Measurements from ENCODE around the gene C22orf31.

Gene C22orf31

DNA sequence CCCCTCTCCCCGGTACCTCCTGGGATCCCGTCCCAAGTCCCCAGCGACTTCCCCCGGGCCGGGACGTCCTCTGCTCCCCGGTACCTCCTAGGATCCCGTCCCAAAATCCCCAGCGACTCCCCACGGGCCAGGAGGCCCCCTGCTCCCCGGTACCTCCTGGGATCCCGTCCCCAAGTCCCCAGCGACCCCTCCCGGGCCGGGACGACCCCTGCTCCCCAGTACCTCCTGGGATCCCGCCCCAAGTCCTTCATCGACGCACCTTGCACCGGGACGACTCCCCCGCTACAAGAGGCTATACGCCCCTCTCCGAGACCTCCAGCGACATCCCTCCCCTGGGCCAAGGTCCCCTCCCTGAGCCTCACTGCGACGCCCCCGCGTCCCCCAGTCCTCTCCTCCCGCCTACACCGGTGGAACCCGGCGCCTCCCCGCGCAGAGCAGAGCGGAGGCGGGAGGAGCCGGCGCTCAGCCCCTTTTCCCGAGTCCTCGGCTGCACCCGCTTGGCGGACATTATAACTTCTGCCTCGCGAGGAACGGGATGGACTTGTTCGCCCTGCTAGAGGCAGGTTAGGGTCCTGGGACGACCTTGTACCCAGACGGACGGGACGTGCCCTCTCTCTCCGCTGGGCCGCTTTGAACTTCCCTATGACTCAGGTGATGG lies 12.1 kb upstream of the C22orf31 start:
- no peaks in the 10 kb centered on the region for H3K36me3 Mint-ChIP-seq (ENCODE audit: low read depth)
- no peaks in the 10 kb centered on the region for H3K9me3 Mint-ChIP-seq
- H3K4me3 Mint-ChIP-seq = peak overlapping the region; percentile 45
- peaks cover 15% of the 10 kb centered on the region for H3K4me1 Mint-ChIP-seq (ENCODE audit: low read depth)
- peaks cover 74% of the 10 kb centered on the region for H3K27me3 Mint-ChIP-seq (ENCODE audit: low read depth)
- peak; percentile 16 for DNase-seq (ENCODE audit: low spot score)
- H3K27ac Mint-ChIP-seq = no peak overlapping the region

DNA sequence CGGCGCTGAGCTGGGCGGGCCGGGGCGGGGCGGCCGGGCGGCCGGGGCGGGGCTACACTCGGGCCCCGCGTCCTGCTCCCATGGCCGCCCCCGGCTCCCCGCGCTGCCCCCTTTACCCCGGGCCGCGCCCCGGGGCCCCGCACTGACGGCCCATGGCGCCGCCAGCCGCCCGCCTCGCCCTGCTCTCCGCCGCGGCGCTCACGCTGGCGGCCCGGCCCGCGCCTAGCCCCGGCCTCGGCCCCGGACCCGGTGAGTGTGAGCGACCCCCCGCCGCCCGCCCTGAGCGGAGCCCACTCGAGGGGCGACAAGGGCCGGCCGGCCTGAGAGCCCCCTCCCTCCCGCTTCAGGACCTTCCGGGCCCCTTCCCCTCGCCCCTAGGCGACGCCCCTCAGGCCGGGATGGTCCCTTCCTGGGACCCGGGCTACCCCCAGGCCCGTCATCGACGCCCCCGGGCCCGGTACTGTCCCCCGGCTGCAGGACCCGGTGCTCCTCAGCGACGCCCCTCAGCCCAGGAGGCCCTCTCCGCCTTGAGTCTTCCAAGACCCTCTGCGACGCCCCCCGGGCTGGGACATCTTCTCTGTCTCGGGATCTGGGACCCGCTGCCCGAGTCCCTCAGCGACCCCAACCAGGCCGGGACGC lies 11.5 kb upstream of the C22orf31 start, which contains the start of gene KREMEN1:
TSS of gene KREMEN1 (plus strand) at position 57 of the 639 bp plus-strand sequence. CDS start at position 153, 96 bp downstream.
- no peak for DNase-seq (ENCODE audit: low spot score)
- no peaks in the 10 kb centered on the region for H3K36me3 Mint-ChIP-seq (ENCODE audit: low read depth)
- H3K9me3 Mint-ChIP-seq = no peaks in the 10 kb centered on the region
- peaks cover 15% of the 10 kb centered on the region for H3K4me1 Mint-ChIP-seq (ENCODE audit: low read depth)
- H3K4me3 Mint-ChIP-seq = peak within 1 kb of the TSS; percentile 64
- H3K27me3 Mint-ChIP-seq (ENCODE audit: low read depth) = peaks cover 69% of the 10 kb centered on the region
- H3K27ac Mint-ChIP-seq = no peak within 1 kb of the TSS

DNA sequence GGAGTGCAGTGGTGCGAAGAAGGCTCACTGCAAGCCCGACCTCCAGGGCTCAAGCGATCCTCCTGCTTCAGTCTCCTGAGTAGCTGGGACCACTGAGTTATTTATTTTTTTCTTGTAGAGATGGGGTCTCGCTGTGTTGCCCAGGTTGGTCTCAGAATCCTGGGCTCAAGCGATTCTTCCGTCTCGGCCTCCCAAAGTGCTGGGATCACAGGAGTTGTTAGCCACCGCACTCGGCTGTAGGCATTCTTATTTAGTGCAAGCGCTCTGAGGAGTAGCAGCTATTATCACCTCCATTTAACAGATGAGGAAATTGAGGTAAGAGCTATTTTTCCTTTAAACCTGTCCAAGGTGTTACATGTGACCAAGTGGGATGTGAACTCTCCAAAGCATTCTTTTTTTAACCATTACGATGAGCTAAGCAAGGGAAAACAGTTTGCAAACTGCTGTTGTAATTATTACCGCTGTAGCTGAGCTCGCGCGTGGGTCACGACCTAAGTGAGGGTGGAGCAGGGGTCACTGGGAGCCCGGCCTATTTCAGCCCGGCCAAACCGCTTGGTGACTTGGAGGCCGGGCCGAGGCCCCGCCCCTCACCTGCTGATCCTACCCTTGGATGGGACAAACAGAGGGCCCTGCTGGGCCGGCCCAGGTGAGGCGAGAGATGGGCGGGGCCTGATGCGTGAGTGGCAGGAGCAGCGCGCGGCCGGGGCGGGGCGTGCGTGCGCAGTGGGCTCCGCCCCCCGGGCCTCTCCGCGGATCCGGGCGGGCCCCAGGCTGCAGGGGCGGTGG lies 10.8 kb upstream of the C22orf31 start:
- no peaks in the 10 kb centered on the region for H3K36me3 Mint-ChIP-seq (ENCODE audit: low read depth)
- peak; percentile 81 for DNase-seq (ENCODE audit: low spot score)
- H3K27me3 Mint-ChIP-seq (ENCODE audit: low read depth) = peaks cover 63% of the 10 kb centered on the region
- peaks cover 15% of the 10 kb centered on the region for H3K4me1 Mint-ChIP-seq (ENCODE audit: low read depth)
- H3K4me3 Mint-ChIP-seq = peak overlapping the region; percentile 64
- H3K27ac Mint-ChIP-seq = no peak overlapping the region
- H3K9me3 Mint-ChIP-seq = no peaks in the 10 kb centered on the region

DNA sequence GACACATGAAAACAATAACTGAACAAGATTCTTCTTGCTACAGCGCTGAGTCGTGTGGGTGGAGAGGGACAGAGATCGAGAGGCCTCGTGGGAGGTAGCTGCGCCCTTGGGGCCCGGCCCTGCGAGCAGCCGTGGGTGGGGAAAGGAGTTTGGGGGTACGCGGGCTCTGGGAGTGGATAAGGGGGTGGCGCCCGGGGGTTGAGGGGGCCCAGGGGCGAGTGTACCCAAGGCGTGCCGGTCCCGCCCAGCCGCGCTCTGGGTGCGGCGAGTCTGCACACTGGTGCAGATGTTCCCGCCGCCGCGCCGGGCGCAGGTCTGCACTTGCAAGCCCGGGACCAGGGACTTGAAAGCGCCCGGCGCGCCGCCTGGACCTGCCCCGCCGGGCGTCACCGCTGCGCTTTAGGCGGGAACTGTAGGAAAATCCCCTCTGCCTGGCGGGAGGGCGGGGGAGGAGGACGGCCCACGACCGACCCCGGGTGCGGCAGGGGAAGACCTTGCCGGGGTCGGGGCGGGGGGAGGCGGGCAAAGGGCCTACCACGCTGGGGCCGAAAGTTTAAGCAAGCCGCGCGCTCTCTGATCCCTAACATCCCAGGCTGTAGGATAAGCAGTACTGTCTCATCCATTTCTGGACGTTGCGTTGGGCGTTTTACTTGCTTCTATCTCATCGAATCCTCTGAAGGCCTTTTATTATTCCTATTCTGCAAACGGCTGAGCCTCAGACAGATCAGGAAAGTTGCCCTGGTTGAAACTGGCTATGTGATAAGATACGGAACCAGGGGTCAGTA lies 9.8 kb upstream of the C22orf31 start:
- Mint-ChIP-seq H3K27ac (peak overlapping the region; percentile 10), H3K4me1 (ENCODE audit: low read depth) (peaks cover 17% of the 10 kb centered on the region), H3K27me3 (ENCODE audit: low read depth) (peaks cover 66% of the 10 kb centered on the region), H3K9me3 (no peaks in the 10 kb centered on the region), H3K4me3 (peak overlapping the region; percentile 69), H3K36me3 (ENCODE audit: low read depth) (no peaks in the 10 kb centered on the region)
- DNase-seq (ENCODE audit: low spot score) = peak; percentile 36

DNA sequence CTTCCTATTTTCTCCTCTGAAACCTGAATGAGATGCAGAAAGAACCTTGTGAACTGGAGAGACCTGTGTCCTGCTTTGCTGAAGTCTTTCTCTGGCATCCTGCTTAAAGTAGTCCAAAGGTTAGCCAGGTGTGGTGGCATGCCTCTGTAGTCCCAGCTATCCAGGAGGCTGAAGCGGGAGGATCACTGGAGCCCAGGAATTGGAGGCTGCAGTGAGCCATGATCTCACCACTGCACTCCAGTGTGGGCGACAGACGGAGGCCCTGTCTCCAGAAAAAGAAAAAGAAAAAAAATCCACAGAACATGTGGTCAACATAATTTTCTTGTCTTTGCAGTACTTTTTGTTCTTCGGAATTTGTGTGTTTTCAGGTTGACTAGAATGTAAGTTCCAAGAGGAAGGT lies 8.9 kb upstream of the C22orf31 start:
- Mint-ChIP-seq H3K4me1 (ENCODE audit: low read depth) (peaks cover 22% of the 10 kb centered on the region), H3K9me3 (no peaks in the 10 kb centered on the region), H3K27ac (no peak overlapping the region), H3K4me3 (peak overlapping the region; percentile 69), H3K27me3 (ENCODE audit: low read depth) (peaks cover 63% of the 10 kb centered on the region), H3K36me3 (ENCODE audit: low read depth) (no peaks in the 10 kb centered on the region)
- no peak for DNase-seq (ENCODE audit: low spot score)

DNA sequence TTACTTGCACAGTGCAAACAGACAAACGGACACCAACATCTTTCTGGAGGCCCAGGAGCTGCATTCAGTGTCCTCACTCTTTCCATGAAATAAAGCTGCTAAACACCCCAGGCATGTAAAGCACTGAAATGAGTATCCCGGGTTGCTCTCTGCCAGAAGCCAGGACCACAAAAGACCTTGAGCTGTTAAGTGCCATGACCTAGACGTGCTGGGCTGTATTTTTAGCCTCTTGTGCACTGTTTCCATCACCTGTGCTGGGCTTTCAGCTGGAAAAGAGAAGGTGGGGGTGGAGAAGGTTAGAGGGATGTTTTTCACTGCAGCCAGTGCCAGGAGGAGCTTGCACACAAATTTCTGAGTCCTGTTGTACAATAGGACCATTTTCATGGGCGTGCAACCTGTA lies 7.8 kb upstream of the C22orf31 start:
- H3K36me3 Mint-ChIP-seq (ENCODE audit: low read depth) = no peaks in the 10 kb centered on the region
- H3K27ac Mint-ChIP-seq = no peak overlapping the region
- H3K4me1 Mint-ChIP-seq (ENCODE audit: low read depth) = peaks cover 22% of the 10 kb centered on the region
- no peaks in the 10 kb centered on the region for H3K9me3 Mint-ChIP-seq
- no peak overlapping the region for H3K4me3 Mint-ChIP-seq
- peaks cover 54% of the 10 kb centered on the region for H3K27me3 Mint-ChIP-seq (ENCODE audit: low read depth)
- DNase-seq (ENCODE audit: low spot score) = no peak

DNA sequence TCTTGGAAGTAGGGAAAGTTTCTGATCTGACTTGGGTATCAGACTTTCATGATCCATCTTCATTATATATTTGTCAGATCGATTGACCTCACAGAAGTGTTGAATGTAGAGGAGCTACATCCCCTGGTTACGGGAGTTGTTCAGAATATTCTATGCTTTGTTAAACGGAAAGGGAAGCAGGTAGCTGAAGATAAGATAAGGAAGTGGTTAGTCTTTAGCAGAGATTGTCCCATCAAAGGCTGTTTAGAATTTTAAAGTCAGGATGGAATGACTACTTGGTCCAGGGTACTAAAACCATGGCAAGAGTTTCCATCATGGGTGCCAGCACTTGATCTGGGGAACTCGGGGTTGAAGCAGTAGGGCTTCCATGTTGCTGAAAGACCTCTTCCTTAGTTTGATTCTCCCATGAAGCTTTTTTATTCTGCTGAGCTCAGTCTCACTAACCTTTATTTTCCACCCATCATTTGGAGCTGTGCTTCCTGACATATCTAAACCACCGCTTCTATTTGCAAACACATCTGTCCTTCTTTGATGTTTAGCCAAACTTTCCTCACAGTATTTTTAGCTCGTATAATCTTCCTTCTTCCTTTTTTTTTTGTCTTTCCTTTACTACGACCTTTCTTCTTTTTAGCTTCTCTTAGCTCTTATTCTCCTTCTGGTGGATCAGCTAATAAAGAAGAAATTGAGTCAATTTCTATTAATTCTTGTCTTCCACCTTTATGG lies 4.0 kb upstream of the C22orf31 start:
- H3K27me3 Mint-ChIP-seq (ENCODE audit: low read depth) = peaks cover 53% of the 10 kb centered on the region

DNA sequence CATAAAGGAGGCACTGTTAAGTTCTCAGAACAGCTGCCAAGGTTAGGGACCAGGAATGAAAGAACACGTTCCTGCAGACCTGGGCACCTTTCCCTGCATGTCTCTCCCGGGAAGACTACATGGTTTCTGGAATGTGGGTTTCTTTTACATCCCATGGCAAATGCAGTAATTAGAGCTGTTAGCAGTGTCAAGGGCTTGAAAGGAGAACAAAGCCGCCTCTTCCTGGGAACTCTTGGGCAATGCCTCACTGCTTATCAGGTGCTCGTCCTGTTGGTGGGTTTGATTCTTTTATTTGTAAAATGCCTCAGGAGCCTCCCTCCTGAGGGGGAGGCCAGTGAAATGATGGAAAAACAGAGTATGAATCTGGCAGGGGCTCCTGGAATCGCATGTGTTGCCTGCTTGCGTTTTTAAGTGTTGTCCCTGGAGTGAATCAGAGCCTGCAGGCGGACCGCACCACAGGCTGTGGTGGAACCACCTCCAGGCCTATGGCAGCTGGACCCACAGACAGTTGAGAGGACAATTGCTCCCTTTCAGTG lies 723 bp upstream of the C22orf31 start:
- Mint-ChIP-seq H3K27me3 (ENCODE audit: low read depth) (peaks cover 53% of the 10 kb centered on the region), H3K4me3 (no peak overlapping the region), H3K9me3 (no peaks in the 10 kb centered on the region), H3K27ac (no peak overlapping the region), H3K36me3 (ENCODE audit: low read depth) (no peaks in the 10 kb centered on the region), H3K4me1 (ENCODE audit: low read depth) (peaks cover 7% of the 10 kb centered on the region)
- DNase-seq (ENCODE audit: low spot score) = no peak

More for the DNA sequence above, 4.0 kb upstream of the C22orf31 start:
- Mint-ChIP-seq H3K4me3 (no peak overlapping the region), H3K4me1 (ENCODE audit: low read depth) (peaks cover 7% of the 10 kb centered on the region), H3K36me3 (ENCODE audit: low read depth) (no peaks in the 10 kb centered on the region), H3K27ac (no peak overlapping the region), H3K9me3 (no peaks in the 10 kb centered on the region)
- no peak for DNase-seq (ENCODE audit: low spot score)

DNA sequence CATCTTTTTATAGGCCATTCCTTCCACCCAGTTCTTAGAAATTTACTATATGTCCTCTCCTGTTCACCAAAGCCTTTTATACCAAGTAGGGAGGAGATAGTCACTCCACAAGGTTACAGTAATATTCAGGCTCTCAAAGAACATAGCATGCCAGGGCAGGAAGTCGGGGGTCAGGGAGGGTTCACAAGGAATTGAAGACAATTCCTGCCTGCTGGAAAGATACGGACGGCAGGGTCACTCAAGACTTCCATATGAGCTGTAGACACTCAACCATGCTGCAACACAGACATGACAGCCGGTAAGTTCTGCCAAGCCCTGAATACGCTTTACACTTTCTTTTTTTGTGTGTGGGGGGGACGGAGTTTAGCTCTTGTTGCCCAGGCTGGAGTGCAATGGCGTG lies 700 bp downstream of the C22orf31 start:
- Mint-ChIP-seq H3K4me3 (no peak overlapping the region), H3K27me3 (ENCODE audit: low read depth) (peaks cover 43% of the 10 kb centered on the region), H3K4me1 (ENCODE audit: low read depth) (peaks cover 3% of the 10 kb centered on the region), H3K27ac (no peak overlapping the region), H3K36me3 (ENCODE audit: low read depth) (no peaks in the 10 kb centered on the region), H3K9me3 (no peaks in the 10 kb centered on the region)
- DNase-seq (ENCODE audit: low spot score) = no peak

DNA sequence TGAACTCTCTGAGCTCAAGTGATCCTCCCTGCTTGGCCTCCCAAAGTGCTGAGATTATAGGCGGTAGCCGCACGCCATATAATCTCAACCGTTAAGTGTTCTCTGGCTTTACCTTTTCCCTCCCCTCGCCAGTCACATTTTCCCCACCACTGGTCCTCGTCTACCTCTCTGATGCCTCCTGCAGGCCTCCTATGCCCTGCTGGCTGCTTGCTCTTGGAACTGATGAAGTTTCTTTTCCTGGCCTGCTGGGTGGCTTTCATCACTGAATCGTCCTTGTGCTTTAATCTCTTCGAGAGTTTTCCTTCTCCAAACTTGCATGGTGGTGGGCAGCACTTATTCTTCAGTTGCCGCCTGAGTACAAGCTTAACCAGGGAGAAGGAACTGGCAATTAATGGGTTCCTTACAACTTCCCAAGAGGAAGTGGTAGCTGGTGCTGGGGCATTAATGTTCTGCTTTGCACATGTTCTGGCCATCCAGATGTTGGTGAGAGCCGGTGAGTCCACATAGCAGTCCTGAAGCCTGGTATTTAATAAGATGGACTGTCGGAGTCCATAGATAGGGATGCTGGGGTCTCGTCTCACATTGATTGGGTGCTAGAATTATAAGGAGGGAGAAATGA lies 1.3 kb downstream of the C22orf31 start:
- Mint-ChIP-seq H3K27ac (no peak overlapping the region), H3K27me3 (ENCODE audit: low read depth) (peaks cover 44% of the 10 kb centered on the region), H3K4me1 (ENCODE audit: low read depth) (no peaks in the 10 kb centered on the region), H3K36me3 (ENCODE audit: low read depth) (no peaks in the 10 kb centered on the region), H3K4me3 (no peak overlapping the region), H3K9me3 (no peaks in the 10 kb centered on the region)
- no peak for DNase-seq (ENCODE audit: low spot score)

DNA sequence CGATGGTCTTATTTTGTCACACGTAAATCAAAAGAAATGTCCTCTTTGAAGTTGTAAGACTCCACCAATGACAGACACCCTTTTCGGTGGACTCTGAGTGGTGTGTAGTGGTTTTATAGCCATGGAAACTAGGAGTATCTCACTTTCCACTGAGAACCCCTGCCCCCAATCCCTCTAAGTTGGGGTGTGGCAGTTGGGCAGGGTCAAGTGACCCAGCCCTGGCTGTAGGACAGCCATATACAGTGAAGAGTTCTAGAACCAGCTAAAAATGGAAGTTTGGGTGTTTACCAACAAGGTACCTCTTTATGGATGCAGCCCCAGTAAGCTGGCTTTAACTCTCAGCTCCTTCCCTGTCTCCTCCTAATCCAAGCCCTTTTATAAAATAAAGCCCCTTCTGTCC lies 5.2 kb downstream of the C22orf31 start:
- no peaks in the 10 kb centered on the region for H3K36me3 Mint-ChIP-seq (ENCODE audit: low read depth)
- H3K4me1 Mint-ChIP-seq (ENCODE audit: low read depth) = no peaks in the 10 kb centered on the region
- no peak for DNase-seq (ENCODE audit: low spot score)
- H3K9me3 Mint-ChIP-seq = no peaks in the 10 kb centered on the region
- no peak overlapping the region for H3K4me3 Mint-ChIP-seq
- H3K27me3 Mint-ChIP-seq (ENCODE audit: low read depth) = peaks cover 31% of the 10 kb centered on the region
- no peak overlapping the region for H3K27ac Mint-ChIP-seq

DNA sequence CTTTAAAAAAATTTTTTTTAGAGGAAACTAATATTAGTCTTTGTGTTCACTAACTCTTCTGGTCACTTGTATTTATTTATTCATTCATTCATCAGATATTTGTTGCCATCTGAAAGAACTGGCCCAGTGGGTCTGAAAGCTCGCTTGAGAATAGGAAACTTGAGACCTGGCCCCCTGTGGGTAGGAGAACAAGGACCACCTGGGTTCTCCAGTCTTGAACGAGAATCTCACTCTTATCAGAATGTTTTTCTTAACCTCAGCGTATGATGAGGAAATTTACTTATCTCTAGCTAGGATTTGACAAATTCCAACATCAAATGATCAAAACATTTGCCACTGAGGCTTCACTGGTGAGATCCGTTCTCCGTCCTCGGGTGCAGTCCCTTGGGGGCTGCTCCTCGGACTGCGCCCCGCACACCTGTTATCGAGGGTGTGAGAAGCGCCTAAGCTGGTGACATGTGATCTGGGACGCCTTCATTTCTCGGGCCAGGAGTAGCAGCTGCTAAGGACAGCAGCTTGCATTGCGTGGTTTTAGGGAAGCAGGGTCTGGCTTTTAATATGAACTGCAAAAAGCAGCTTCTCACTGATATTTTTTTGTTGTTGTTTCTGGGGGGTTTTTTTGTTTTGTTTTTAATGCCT lies 6.3 kb downstream of the C22orf31 start:
- no peak overlapping the region for H3K27ac Mint-ChIP-seq
- no peaks in the 10 kb centered on the region for H3K9me3 Mint-ChIP-seq
- no peak for DNase-seq (ENCODE audit: low spot score)
- no peaks in the 10 kb centered on the region for H3K36me3 Mint-ChIP-seq (ENCODE audit: low read depth)
- H3K4me3 Mint-ChIP-seq = no peak overlapping the region
- H3K27me3 Mint-ChIP-seq (ENCODE audit: low read depth) = peaks cover 20% of the 10 kb centered on the region
- no peaks in the 10 kb centered on the region for H3K4me1 Mint-ChIP-seq (ENCODE audit: low read depth)

All from T-helper 2 cell treated with Interferon-gamma antibody and Interleukin-4, amounts not matched to agents 5 μg/mL and 100 μg/mL, for 36 hours (primary cell).